OCI-LY3 (cell line): ENCODE measurements around the gene RPS26.

Source experiments
- EZH2phosphoT487 ChIP-seq: fragments of 200-600 bp; shearing (Covaris generic); IDR thresholded peaks from 2 replicates; pipeline ENCODE4 v1.6.1; 2018; ENCODE audit warnings: antibody characterized with exemption, mixed run types, low read depth
- TF ChIP-seq, protein P1 (sequence below): fragments of 200-600, 300-600 bp; sonication (generic); IDR thresholded peaks from 2 replicates; pipeline ENCODE4 v1.5.1; 2014; ENCODE audit warnings: antibody characterized with exemption, low read length, low read depth

GRCh38 chr12:56031987-56032386 lies 9.7 kb upstream of the RPS26 start:
- TF ChIP-seq, protein P1, sequence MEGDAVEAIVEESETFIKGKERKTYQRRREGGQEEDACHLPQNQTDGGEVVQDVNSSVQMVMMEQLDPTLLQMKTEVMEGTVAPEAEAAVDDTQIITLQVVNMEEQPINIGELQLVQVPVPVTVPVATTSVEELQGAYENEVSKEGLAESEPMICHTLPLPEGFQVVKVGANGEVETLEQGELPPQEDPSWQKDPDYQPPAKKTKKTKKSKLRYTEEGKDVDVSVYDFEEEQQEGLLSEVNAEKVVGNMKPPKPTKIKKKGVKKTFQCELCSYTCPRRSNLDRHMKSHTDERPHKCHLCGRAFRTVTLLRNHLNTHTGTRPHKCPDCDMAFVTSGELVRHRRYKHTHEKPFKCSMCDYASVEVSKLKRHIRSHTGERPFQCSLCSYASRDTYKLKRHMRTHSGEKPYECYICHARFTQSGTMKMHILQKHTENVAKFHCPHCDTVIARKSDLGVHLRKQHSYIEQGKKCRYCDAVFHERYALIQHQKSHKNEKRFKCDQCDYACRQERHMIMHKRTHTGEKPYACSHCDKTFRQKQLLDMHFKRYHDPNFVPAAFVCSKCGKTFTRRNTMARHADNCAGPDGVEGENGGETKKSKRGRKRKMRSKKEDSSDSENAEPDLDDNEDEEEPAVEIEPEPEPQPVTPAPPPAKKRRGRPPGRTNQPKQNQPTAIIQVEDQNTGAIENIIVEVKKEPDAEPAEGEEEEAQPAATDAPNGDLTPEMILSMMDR, result no peak
- no peak for TF ChIP-seq EZH2phosphoT487
